ENCODE data around the gene CKAP4. TPM values are rescaled to one million over a fixed set of nuclear protein-coding genes. Genes with fewer than 3 reads are reported as not detected.

The CKAP4 gene
- total RNA-seq, 1 donor from 2014 or later, result 20.3 TPM

- no peak for DNase-seq
Observed at GRCh38 chr12:106274012-106274411, 26.2 kb upstream of the CKAP4 start.

- DNase-seq, result no peak
Observed at GRCh38 chr12:106273491-106273890, 25.7 kb upstream of the CKAP4 start.

- DNase-seq, result no peak
Observed at GRCh38 chr12:106271575-106272505, 24.0 kb upstream of the CKAP4 start.

GRCh38 chr12:106269150-106269771 lies 21.4 kb upstream of the CKAP4 start:
- DNase-seq, result no peak

- no peak for DNase-seq
Observed at GRCh38 chr12:106267535-106267934, 19.7 kb upstream of the CKAP4 start.

GRCh38 chr12:106265116-106265515 lies 17.3 kb upstream of the CKAP4 start:
- DNase-seq, result no peak

GRCh38 chr12:106258935-106259334 lies 11.1 kb upstream of the CKAP4 start:
- no peak for DNase-seq

GRCh38 chr12:106258226-106258625 lies 10.4 kb upstream of the CKAP4 start:
- DNase-seq, result no peak

GRCh38 chr12:106256524-106256923 lies 8.7 kb upstream of the CKAP4 start:
- no peak for DNase-seq

GRCh38 chr12:106255952-106256351 lies 8.1 kb upstream of the CKAP4 start:
- DNase-seq, result no peak

- DNase-seq, result no peak
Observed at GRCh38 chr12:106255493-106255892, 7.7 kb upstream of the CKAP4 start.

- no peak for DNase-seq
Observed at GRCh38 chr12:106254724-106255123, 6.9 kb upstream of the CKAP4 start.

- no peak for DNase-seq
Observed at GRCh38 chr12:106251631-106252455, 4.0 kb upstream of the CKAP4 start.

GRCh38 chr12:106249411-106250135 lies 1.8 kb upstream of the CKAP4 start:
- DNase-seq, result no peak

GRCh38 chr12:106248846-106249371 lies 1.1 kb upstream of the CKAP4 start:
- no peak for DNase-seq

GRCh38 chr12:106248312-106248845 lies 559 bp upstream of the CKAP4 start:
- DNase-seq, result peak; percentile 23

GRCh38 chr12:106246891-106247673 lies 738 bp downstream of the CKAP4 start:
- peak; percentile 22 for DNase-seq

GRCh38 chr12:106245767-106246166 lies 2.1 kb downstream of the CKAP4 start:
- no peak for DNase-seq

- DNase-seq, result no peak
Observed at GRCh38 chr12:106243620-106244019, 4.2 kb downstream of the CKAP4 start.

GRCh38 chr12:106240821-106241220 lies 7.0 kb downstream of the CKAP4 start:
- DNase-seq, result no peak

- DNase-seq, result no peak
Observed at GRCh38 chr12:106239951-106240335, 7.9 kb downstream of the CKAP4 start.

Measured in occipital lobe (tissue), 2 donors.